ENCODE measurements around the gene TOB1. TPM values are rescaled to one million over a fixed set of nuclear protein-coding genes. Genes with fewer than 3 reads are reported as not detected.

Gene TOB1
- total RNA-seq, 1 donor: 18.6 TPM

GRCh38 chr17:50822550-50822949 lies 43.6 kb downstream of the TOB1 start:
- no peak overlapping the region for H3K4me3 ChIP-seq (ENCODE audit: low read depth, low read length)
- no peak for DNase-seq (ENCODE audit: low read depth)

GRCh38 chr17:50820651-50821050 lies 45.5 kb downstream of the TOB1 start:
- no peak overlapping the region for H3K4me3 ChIP-seq (ENCODE audit: low read depth, low read length)
- TF ChIP-seq CTCF (IDR thresholded peaks at IDR 0.05; ENCODE audit: insufficient read depth, low read depth, low read length): no peak
- no peak for DNase-seq (ENCODE audit: low read depth)

More at GRCh38 chr17:50822550-50822949, 43.6 kb downstream of the TOB1 start:
- no peak for TF ChIP-seq CTCF (IDR thresholded peaks at IDR 0.05; ENCODE audit: insufficient read depth, low read depth, low read length)

- DNase-seq (ENCODE audit: low read depth): no peak
- TF ChIP-seq CTCF (IDR thresholded peaks at IDR 0.05; ENCODE audit: insufficient read depth, low read depth, low read length): no peak
- H3K4me3 ChIP-seq (ENCODE audit: low read depth, low read length): no peak overlapping the region
Measured at GRCh38 chr17:50818921-50819657, 47.1 kb downstream of the TOB1 start.

- H3K4me3 ChIP-seq (ENCODE audit: low read depth, low read length): no peak overlapping the region
- no peak for DNase-seq (ENCODE audit: low read depth)
- TF ChIP-seq CTCF (IDR thresholded peaks at IDR 0.05; ENCODE audit: insufficient read depth, low read depth, low read length): no peak
Measured at GRCh38 chr17:50818261-50818660, 47.9 kb downstream of the TOB1 start.

- TF ChIP-seq CTCF (IDR thresholded peaks at IDR 0.05; ENCODE audit: insufficient read depth, low read depth, low read length): no peak
- no peak overlapping the region for H3K4me3 ChIP-seq (ENCODE audit: low read depth, low read length)
- no peak for DNase-seq (ENCODE audit: low read depth)
Measured at GRCh38 chr17:50817838-50818237, 48.3 kb downstream of the TOB1 start.

- peak; percentile 29 for DNase-seq (ENCODE audit: low read depth)
- H3K4me3 ChIP-seq (ENCODE audit: low read depth, low read length): no peak overlapping the region
- TF ChIP-seq CTCF (IDR thresholded peaks at IDR 0.05; ENCODE audit: insufficient read depth, low read depth, low read length): peak; percentile 88
Measured at GRCh38 chr17:50816771-50817751, 49.1 kb downstream of the TOB1 start.

All from fibroblast of villous mesenchyme (primary cell).